ENCODE results near the gene GPRIN3.
"Not testable (repeated sequence)": the region's sequence is repeated elsewhere in the genome, so short reads cannot be mapped to it uniquely, and the experiment has no call there.

- not testable (repeated sequence) for TF ChIP-seq CTCF (conservative IDR thresholded peaks at IDR 0.05; ENCODE audit: low read depth in 2 of 2); EZH2phosphoT487 (IDR thresholded peaks at IDR 0.05; ENCODE audit: unreplicated experiment); ETS1 (IDR thresholded peaks at IDR 0.05); EZH2 (IDR thresholded peaks at IDR 0.05; ENCODE audit: low read depth, unreplicated experiment); REST (IDR thresholded peaks at IDR 0.05; ENCODE audit: unreplicated experiment); POLR2AphosphoS5 (IDR thresholded peaks at IDR 0.05; ENCODE audit: low read depth)
Observed at GRCh38 chr4:89199394-89199793, 108.2 kb downstream of the GPRIN3 start.

Data from GM23338 (cell line).